ENCODE results near the gene VAC14.

GRCh38 chr16:70754851-70755600 lies 45.9 kb downstream of the VAC14 start:
- TF ChIP-seq, protein P1, sequence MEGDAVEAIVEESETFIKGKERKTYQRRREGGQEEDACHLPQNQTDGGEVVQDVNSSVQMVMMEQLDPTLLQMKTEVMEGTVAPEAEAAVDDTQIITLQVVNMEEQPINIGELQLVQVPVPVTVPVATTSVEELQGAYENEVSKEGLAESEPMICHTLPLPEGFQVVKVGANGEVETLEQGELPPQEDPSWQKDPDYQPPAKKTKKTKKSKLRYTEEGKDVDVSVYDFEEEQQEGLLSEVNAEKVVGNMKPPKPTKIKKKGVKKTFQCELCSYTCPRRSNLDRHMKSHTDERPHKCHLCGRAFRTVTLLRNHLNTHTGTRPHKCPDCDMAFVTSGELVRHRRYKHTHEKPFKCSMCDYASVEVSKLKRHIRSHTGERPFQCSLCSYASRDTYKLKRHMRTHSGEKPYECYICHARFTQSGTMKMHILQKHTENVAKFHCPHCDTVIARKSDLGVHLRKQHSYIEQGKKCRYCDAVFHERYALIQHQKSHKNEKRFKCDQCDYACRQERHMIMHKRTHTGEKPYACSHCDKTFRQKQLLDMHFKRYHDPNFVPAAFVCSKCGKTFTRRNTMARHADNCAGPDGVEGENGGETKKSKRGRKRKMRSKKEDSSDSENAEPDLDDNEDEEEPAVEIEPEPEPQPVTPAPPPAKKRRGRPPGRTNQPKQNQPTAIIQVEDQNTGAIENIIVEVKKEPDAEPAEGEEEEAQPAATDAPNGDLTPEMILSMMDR (conservative IDR thresholded peaks at IDR 0.05; ENCODE audit: low read length), result no peak
- TF ChIP-seq EZH2phosphoT487 (IDR thresholded peaks at IDR 0.05; ENCODE audit: borderline replicate concordance), result no peak
